ENCODE measurements around the gene ARHGAP22.

The ARHGAP22 gene

GRCh38 chr10:48412081-48412480 lies 192.8 kb downstream of the ARHGAP22 start:
- DNase-seq = no peak

DNA sequence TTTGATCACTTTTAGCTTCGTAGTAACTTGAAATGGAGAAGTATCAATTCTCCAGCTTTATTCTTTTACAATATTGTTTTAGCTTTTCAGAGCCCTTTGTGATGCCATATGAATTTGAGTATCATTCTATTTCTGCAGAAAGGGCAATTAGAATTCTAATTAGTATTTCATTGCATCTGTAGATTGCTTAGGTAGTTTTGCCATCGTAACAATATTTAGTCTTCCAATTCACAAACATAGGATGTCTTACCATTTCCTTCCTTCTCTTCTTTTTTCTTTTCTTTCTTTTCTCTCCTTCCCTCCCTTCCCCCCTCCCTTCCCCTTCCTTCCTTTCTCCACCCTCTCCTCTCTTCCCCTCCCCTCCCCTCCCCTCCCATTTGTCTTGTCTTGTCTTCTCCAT lies 193.4 kb downstream of the ARHGAP22 start:
- no peak for DNase-seq

- no peak for DNase-seq
Measured at GRCh38 chr10:48410503-48410902, 194.4 kb downstream of the ARHGAP22 start.

- no peak for DNase-seq
Measured at GRCh38 chr10:48406658-48407057, 198.2 kb downstream of the ARHGAP22 start.

DNA sequence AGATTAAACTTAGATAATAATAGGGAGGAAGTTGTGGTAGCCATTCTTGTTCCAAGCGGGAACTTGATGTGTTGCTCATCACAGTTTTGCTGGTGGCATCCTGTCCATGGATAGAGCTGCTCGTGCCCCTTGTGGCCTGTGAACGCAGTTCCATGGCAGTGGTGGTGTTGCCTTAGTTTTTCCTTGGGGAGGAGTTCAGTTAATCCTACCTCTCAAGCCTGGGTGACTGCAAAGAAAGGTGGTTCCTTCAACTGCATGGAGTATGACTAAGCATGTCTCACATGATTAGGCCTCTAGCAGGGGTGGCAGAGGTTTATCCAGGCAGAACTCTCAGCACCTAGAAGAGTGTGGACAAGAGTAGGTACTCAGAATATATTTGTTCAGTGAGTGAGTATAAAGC lies 198.7 kb downstream of the ARHGAP22 start:
- no peak for DNase-seq

- DNase-seq = no peak
Measured at GRCh38 chr10:48404646-48405045, 200.2 kb downstream of the ARHGAP22 start.

DNA sequence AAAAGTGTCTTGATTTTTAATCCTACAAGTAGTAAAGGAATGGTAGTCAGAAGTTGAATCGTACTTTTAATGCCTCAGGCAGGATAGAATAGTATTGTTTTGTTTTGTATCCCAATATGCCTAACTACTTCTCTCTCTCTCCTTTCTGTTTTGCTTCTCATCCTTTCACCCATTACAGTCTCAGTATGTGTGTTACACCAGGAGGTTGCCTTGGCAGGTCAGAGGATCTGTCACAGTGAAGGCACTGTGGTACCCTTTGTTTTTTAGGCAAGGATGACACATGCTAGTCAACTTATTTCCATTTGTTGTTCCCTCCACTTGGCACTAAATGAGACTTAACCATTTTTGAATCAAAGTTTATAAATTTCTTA lies 204.0 kb downstream of the ARHGAP22 start:
- DNase-seq = no peak

- no peak for DNase-seq
Measured at GRCh38 chr10:48400129-48400849, 204.6 kb downstream of the ARHGAP22 start.

- no peak for DNase-seq
Measured at GRCh38 chr10:48399551-48399950, 205.3 kb downstream of the ARHGAP22 start.

DNA sequence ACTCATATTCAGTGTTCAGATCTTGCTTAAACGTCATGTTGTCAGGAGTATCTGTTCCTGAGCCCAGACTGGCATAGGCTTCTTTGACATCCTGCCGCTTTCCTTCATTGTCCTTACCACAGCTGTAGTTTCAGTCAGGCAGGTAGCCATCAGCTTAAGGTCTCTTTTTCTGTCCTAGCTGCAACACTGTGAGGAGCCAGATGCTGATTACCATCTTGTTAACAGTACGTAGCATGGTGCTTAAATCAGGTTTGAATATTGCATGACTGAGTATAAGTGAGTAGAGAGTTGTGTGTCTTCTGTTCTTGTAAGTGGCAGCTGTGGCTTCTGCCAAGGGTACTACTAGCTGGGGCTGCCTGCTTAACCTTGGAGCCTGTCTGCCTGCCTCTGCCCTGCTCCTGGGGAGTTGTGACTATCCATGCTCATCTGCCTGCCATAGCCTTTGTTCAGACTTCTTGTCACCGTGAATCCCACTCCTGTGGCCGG lies 205.8 kb downstream of the ARHGAP22 start:
- DNase-seq = no peak

DNA sequence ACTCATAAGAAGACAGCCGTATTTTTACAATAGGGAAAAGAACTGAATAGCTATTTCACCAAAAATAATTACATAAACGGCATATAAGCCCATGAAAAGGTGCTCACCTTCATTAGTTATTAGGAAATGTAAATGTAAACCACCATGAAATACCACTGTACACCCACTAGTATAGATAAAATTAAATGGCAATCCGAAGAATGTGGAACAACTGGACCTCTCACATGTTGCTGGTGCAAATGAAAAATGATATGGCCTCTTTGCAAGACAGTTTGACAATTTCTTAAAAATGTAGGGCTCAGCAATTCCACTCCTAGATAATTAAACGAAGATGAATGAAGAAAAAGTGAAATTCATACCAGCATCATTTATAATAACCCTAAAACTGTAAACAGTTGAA lies 206.6 kb downstream of the ARHGAP22 start:
- no peak for DNase-seq

All from SIG-M5 (cell line).